B cell (primary cell): ENCODE data around the gene RBPJL.

Source experiments
- EZH2 ChIP-seq: IDR thresholded peaks from 2 replicates; pipeline ENCODE4 v1.6.1; 2012; ENCODE audit warnings: borderline replicate concordance, low read depth, mild to moderate bottlenecking, moderate library complexity, low read length; ENCODE audit not compliant: insufficient read depth, poor library complexity, severe bottlenecking
- TF ChIP-seq, protein P1 (sequence below): fragments of 200-600 bp; IDR thresholded peaks from one replicate; pipeline ENCODE4 v1.8.0; 2022; ENCODE audit warnings: antibody characterized with exemption, mild to moderate bottlenecking

DNA sequence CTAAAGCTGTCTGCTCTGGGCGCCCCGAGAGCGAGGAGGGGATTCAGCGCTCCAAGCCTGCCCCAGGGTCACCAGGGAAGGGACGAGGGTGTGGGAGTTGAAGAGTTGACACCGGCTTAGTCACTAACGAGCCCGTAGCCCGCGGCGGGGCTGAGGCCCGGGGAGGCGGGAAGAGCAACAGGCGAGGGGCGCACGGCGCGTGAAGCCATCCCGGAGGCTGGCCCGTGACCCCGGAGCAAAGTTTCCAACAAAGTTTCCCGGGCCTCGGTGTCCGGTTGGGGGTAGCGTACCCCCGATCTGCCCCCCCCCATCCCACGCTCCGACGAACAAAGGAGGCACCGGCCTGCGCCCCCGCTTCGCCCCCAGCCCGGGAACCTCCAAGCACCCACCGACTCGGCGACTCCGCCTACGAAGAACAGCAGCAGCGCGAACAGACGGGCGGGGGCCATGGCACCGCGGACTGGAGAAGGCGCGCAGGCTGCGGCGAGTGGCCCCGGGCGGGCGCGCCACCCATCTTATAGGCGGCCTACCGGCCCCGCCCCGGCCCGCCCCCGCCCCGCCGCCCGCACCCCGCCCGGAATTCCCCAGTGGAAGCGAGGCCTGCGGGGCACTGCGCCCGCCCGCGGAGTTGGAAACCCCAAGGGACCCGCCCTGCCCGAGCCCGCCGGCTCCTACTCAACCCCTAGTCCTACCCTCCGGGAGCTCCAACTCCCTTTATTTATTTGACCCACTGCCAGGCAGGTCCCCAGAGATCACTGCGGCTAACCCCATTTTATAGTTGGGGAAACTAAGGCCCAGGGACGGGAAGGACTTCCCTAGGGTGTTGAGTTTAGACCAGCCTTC, 41.5 kb downstream of the RBPJL start, which contains the start of gene SDC4:
- TF ChIP-seq, protein P1, sequence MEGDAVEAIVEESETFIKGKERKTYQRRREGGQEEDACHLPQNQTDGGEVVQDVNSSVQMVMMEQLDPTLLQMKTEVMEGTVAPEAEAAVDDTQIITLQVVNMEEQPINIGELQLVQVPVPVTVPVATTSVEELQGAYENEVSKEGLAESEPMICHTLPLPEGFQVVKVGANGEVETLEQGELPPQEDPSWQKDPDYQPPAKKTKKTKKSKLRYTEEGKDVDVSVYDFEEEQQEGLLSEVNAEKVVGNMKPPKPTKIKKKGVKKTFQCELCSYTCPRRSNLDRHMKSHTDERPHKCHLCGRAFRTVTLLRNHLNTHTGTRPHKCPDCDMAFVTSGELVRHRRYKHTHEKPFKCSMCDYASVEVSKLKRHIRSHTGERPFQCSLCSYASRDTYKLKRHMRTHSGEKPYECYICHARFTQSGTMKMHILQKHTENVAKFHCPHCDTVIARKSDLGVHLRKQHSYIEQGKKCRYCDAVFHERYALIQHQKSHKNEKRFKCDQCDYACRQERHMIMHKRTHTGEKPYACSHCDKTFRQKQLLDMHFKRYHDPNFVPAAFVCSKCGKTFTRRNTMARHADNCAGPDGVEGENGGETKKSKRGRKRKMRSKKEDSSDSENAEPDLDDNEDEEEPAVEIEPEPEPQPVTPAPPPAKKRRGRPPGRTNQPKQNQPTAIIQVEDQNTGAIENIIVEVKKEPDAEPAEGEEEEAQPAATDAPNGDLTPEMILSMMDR, result no peak
- TF ChIP-seq EZH2, result no peak
